K562 (cell line): ENCODE data around the gene DROSHA. TPM values are rescaled to one million over a fixed set of nuclear protein-coding genes. Genes with fewer than 3 reads are reported as not detected.

Experiments
- ATAC-seq: fragments of 200-7000 bp; cut with Tn5 transposase; 3 replicates; pipeline ENCODE4 v1.9.1; 2020; ENCODE audit warnings: moderate library complexity
- BruUV-seq: library from RNA; stranded (reverse); fragments of 400-500 nt; replicated peaks from 2 replicates; lab custom pipeline; 2021; lab: Mats Ljungman, UMichigan
- CTCF ChIA-PET: fragments of 300-600 bp; formaldehyde crosslinking; extraction: SDS; loops from one replicate; lab custom pipeline; 2021; ENCODE audit warnings: low intra/inter-chr PET ratio; lab: Yijun Ruan, JAX
- POLR2A ChIA-PET: fragments of 300-600, 350-650 bp; sonication (Branson Sonifier 250); formaldehyde crosslinking; extraction: SDS; loops from one replicate; lab custom pipeline; 2021; ENCODE audit warnings: antibody characterized with exemption, inconsistent platforms; lab: Yijun Ruan, JAX
- DNase-seq, 4 experiments: peaks; one replicate each; pipeline versions ENCODE4 v3.0.0 to v3.0.0-alpha.2; 2011 to 2018; ENCODE audit warnings: low spot score in 3 of 4, mixed read lengths in 3 of 4; ENCODE audit errors: extremely low read depth in 1 of 4
- FAIRE-seq: peaks from 2 replicates; lab custom pipeline; 2011; peaks lifted over from hg19 to GRCh38; lab: Jason Lieb, UNC
- H2AFZ ChIP-seq: 2 replicates; pipeline ENCODE4 v1.6.0; 2011; ENCODE audit warnings: low read depth, low read length, control low read depth, inconsistent platforms
- H3K27ac ChIP-seq: fragments of 200-600 bp; 3 replicates; pipeline ENCODE4 v1.8.0; 2011; ENCODE audit warnings: low read depth, mild to moderate bottlenecking, control low read depth, inconsistent platforms, low read length, moderate library complexity, mixed read lengths; ENCODE audit errors: extremely low read depth
- H3K27me3 ChIP-seq, 2 experiments: fragments of 300-600 bp in 1 of 2; 2 replicates in 1 of 2; 3 replicates in 1 of 2; pipeline versions ENCODE4 v1.6.0 to v1.8.0; 2011; ENCODE audit warnings: inconsistent platforms in 2 of 2, low read length in 2 of 2, mild to moderate bottlenecking in 1 of 2, mixed read lengths in 1 of 2, moderate library complexity in 1 of 2; ENCODE audit not compliant: control insufficient read depth in 2 of 2, insufficient read depth in 2 of 2
- H3K36me3 ChIP-seq: fragments of 300-600 bp; 3 replicates; pipeline ENCODE4 v1.8.0; 2011; ENCODE audit warnings: mild to moderate bottlenecking, low read length, inconsistent platforms; ENCODE audit not compliant: control insufficient read depth, insufficient read depth
- H3K4me1 ChIP-seq, 2 experiments: fragments of 200-600 bp in 1 of 2; replicated peaks in 1 of 2; 2 replicates in 1 of 2; 3 replicates in 1 of 2; pipeline versions ENCODE4 v1.5.1 to v1.8.0; 2011; ENCODE audit warnings: inconsistent platforms in 2 of 2, low read length in 2 of 2, mild to moderate bottlenecking in 1 of 2, mixed read lengths in 1 of 2, moderate library complexity in 1 of 2; ENCODE audit not compliant: control insufficient read depth in 2 of 2, insufficient read depth in 2 of 2
- H3K4me2 ChIP-seq: 2 replicates; pipeline ENCODE4 v1.6.1; 2011; ENCODE audit warnings: low read length, control low read depth, inconsistent platforms, mixed read lengths; ENCODE audit not compliant: insufficient read depth
- H3K4me3 ChIP-seq: fragments of 200-600 bp; sonication (generic), shearing (Covaris generic); 2 replicates; pipeline ENCODE4 v1.5.1; 2016; ENCODE audit warnings: control low read depth, inconsistent platforms
- H3K79me2 ChIP-seq: fragments of 200-600 bp; 3 replicates; pipeline ENCODE4 v1.8.0; 2011; ENCODE audit warnings: low read length, inconsistent platforms; ENCODE audit not compliant: control insufficient read depth, insufficient read depth
- H3K9ac ChIP-seq, 2 experiments: 2 replicates each; pipeline versions ENCODE4 v1.6.0 to v1.6.1; 2011; ENCODE audit warnings: low read depth in 2 of 2, low read length in 2 of 2, control low read depth in 1 of 2, inconsistent platforms in 1 of 2, mild to moderate bottlenecking in 1 of 2, mixed read lengths in 1 of 2; ENCODE audit not compliant: insufficient read depth in 1 of 2
- H3K9me1 ChIP-seq: one replicate; pipeline ENCODE4 v1.6.0; 2011; ENCODE audit warnings: inconsistent platforms, mild to moderate bottlenecking, low read length, moderate library complexity; ENCODE audit not compliant: control insufficient read depth, insufficient read depth
- H3K9me3 ChIP-seq: replicated peaks from 2 replicates; pipeline ENCODE4 v1.5.1; 2011; ENCODE audit warnings: low read depth, low read length, inconsistent platforms; ENCODE audit not compliant: control insufficient read depth, insufficient read depth
- H4K20me1 ChIP-seq: replicated peaks from 2 replicates; pipeline ENCODE4 v1.6.1; 2011; ENCODE audit warnings: low read length, inconsistent platforms, mixed read lengths; ENCODE audit not compliant: control insufficient read depth, insufficient read depth
- CAMTA2 ChIP-seq: fragments of 250-450 bp; sonication (Bioruptor Pico); conservative IDR thresholded peaks from 2 replicates; pipeline ENCODE4 v1.5.1; 2022
- FOXO4 ChIP-seq: fragments of 450-650 bp; formaldehyde crosslinking; IDR thresholded peaks from 2 replicates; pipeline ENCODE4 v1.4.0; 2020; ENCODE audit warnings: mild to moderate bottlenecking, moderate library complexity
- ID3 ChIP-seq, 2 experiments: fragments of 250-450 bp in 1 of 2; fragments of 450-650 bp in 1 of 2; sonication (Bioruptor Pico) in 1 of 2; IDR thresholded peaks; 2 replicates each; pipeline versions ENCODE4 v1.6.1 to v1.8.0; 2016 to 2021; ENCODE audit warnings: mild to moderate bottlenecking in 2 of 2, moderate library complexity in 2 of 2, missing compliant biosample characterization in 1 of 2, missing genetic modification characterization in 1 of 2
- LARP7 ChIP-seq: fragments of 450-650 bp; IDR thresholded peaks from 2 replicates; pipeline ENCODE4 v1.6.1; 2016
- MLLT1 ChIP-seq, 2 experiments: fragments of 450-650 bp; IDR thresholded peaks; 2 replicates each; pipeline ENCODE4 v1.6.1; 2016
- NRF1 ChIP-seq, 2 experiments: fragments of 450-650 bp; IDR thresholded peaks in 1 of 2; conservative IDR thresholded peaks in 1 of 2; 2 replicates each; pipeline ENCODE4 v1.6.1; 2014; ENCODE audit warnings: mild to moderate bottlenecking in 2 of 2
- PRMT5 ChIP-seq: sonication (generic); formaldehyde crosslinking; IDR thresholded peaks from 2 replicates; pipeline ENCODE4 v1.5.0; 2020; ENCODE audit warnings: missing genetic modification reagents
- REST ChIP-seq, 2 experiments: fragments of 450-650 bp; formaldehyde crosslinking in 1 of 2; IDR thresholded peaks; 2 replicates each; pipeline versions ENCODE4 v1.4.0 to v1.6.1; 2014 to 2020; ENCODE audit warnings: mild to moderate bottlenecking in 2 of 2, borderline replicate concordance in 1 of 2, low read depth in 1 of 2
- ZNF589 ChIP-seq: fragments of 200-800 bp; sonication (Bioruptor generic); IDR thresholded peaks from 2 replicates; pipeline ENCODE4 v1.6.1; 2016; ENCODE audit warnings: low read depth, missing genetic modification characterization, missing compliant biosample characterization
- ZNF668 ChIP-seq: fragments of 250-450 bp; sonication (Bioruptor Pico); IDR thresholded peaks from 2 replicates; pipeline ENCODE4 v1.8.0; 2022; ENCODE audit warnings: mild to moderate bottlenecking, inconsistent platforms
- ZNF707 ChIP-seq: fragments of 250-450 bp; sonication (Bioruptor Pico); conservative IDR thresholded peaks from 2 replicates; pipeline ENCODE4 v1.8.0; 2022; ENCODE audit warnings: inconsistent platforms, mild to moderate bottlenecking, moderate library complexity
- WGBS: fragments of 100-300 bp; shearing (Covaris generic); methylation state at CpG from one replicate; pipeline ENCODE4 v1.1.6; 2016; ENCODE audit warnings: low coverage, mixed read lengths; ENCODE audit not compliant: insufficient coverage; ENCODE audit errors: missing lambda C conversion rate; 5-methylcytosine and 5-hydroxymethylcytosine counted together
- in situ Hi-C: fragments of 300-500 bp; cut with MboI; formaldehyde crosslinking; loops from 4 replicates; pipeline ENCODE4 v1.15.0; 2018; ENCODE audit warnings: inconsistent platforms, mixed read lengths
- intact Hi-C: fragments of 100-400 bp; cut with micrococcal nuclease; formaldehyde crosslinking; loops from 2 replicates; pipeline ENCODE4 v1.14.2; 2022
- polyA plus RNA-seq, 8 experiments: library from polyadenylated mRNA; depleted of rRNA in 4 of 8; stranded (reverse) in 5 of 8; unstranded in 3 of 8; fragments of >200 nt; fragmentation: Nextera tagmentation in 2 of 8; fragmentation: Illumina TruSeq in 1 of 8; extraction: Ambion mirVana in 2 of 8; extraction: Trizol in 1 of 8; gene quantifications; 2 replicates each; pipeline versions ENCODE4 v1.2.1 to v1.2.3, GENCODE V29; 2011 to 2014; ENCODE audit warnings: inconsistent platforms in 1 of 8, missing spikeins in 1 of 8
- total RNA-seq, 7 experiments: library from RNA; depleted of rRNA in 6 of 7; stranded (reverse); fragments of >200 nt in 6 of 7; fragmentation: Illumina TruSeq in 2 of 7; extraction: Trizol in 2 of 7; gene quantifications; 2 replicates each; pipeline versions ENCODE4 v1.2.1 to v1.2.3, GENCODE V29; 2011 to 2021; ENCODE audit warnings: low replicate concordance in 1 of 7

Gene DROSHA
- total and polyA plus RNA-seq, 9 of the 15 experiments (the other 6 are each of a cell fraction or from before 2014, with no cell fraction given) = 52.5 to 109 (median 68.9) TPM

- no peaks in the 10 kb centered on the region for H3K27me3 ChIP-seq
- peaks cover 73% of the 10 kb centered on the region for H3K36me3 ChIP-seq
- H2AFZ ChIP-seq = no peak overlapping the region
- intact Hi-C loops = no loop called here
- H3K4me2 ChIP-seq = no peak overlapping the region
- in situ Hi-C loops = no loop called here
- ATAC-seq (no peak; the same call in 2 of the 3 replicates), FAIRE-seq (no peak), DNase-seq (no peak)
- H3K9me1 ChIP-seq = no peaks in the 10 kb centered on the region
- CTCF ChIA-PET = no interaction called here
- no peak overlapping the region for H3K9ac ChIP-seq
- WGBS = 89% methylated on average over 3 of the region's 3 CpGs
- no TSS peak for BruUV-seq
- no peaks in the 10 kb centered on the region for H3K79me2 ChIP-seq
- H4K20me1 ChIP-seq = no peaks in the 10 kb centered on the region
- no peak overlapping the region for H3K27ac ChIP-seq
- POLR2A ChIA-PET = interaction anchor here (0.6 kb wide), 1 partner anchor 512 kb away, joined by 3 read pairs; no protein-coding TSS in a partner anchor
- H3K4me3 ChIP-seq = no peak overlapping the region
- H3K4me1 ChIP-seq = no peaks in the 10 kb centered on the region
- no peaks in the 10 kb centered on the region for H3K9me3 ChIP-seq
- no peak for TF ChIP-seq PRMT5 (CRISPR knock-in tag)
- TF ChIP-seq REST (IDR thresholded peaks at IDR 0.05; ENCODE audit: borderline replicate concordance) = no peak
- no peak for TF ChIP-seq REST (CRISPR knock-in tag; IDR thresholded peaks at IDR 0.05; ENCODE audit: low read depth)
- TF ChIP-seq ZNF589 (CRISPR knock-in tag) = no peak
- TF ChIP-seq MLLT1 (IDR thresholded peaks at IDR 0.05) = no peak
- no peak for TF ChIP-seq LARP7
- no peak for TF ChIP-seq FOXO4 (CRISPR knock-in tag)
- no peak for TF ChIP-seq CAMTA2 (CRISPR knock-in tag)
- no peak for TF ChIP-seq ID3 (CRISPR knock-in tag; IDR thresholded peaks at IDR 0.05)
- TF ChIP-seq ID3 (tag; IDR thresholded peaks at IDR 0.05) = no peak
- TF ChIP-seq NRF1 (conservative IDR thresholded peaks at IDR 0.05 in 1 of 2, IDR thresholded peaks at IDR 0.05 in 1 of 2) = no peak
- no peak for TF ChIP-seq ZNF668 (CRISPR knock-in tag)
- TF ChIP-seq ZNF707 = no peak
These were observed 20.0 kb upstream of the DROSHA start for GRCh38 chr5:31551878-31552277.
